ENCODE measurements around the gene BCORL1. TPM values are rescaled to one million over a fixed set of nuclear protein-coding genes. Genes with fewer than 3 reads are reported as not detected.

The BCORL1 gene
- total RNA-seq, 1 donor, result 1.4 TPM

DNA sequence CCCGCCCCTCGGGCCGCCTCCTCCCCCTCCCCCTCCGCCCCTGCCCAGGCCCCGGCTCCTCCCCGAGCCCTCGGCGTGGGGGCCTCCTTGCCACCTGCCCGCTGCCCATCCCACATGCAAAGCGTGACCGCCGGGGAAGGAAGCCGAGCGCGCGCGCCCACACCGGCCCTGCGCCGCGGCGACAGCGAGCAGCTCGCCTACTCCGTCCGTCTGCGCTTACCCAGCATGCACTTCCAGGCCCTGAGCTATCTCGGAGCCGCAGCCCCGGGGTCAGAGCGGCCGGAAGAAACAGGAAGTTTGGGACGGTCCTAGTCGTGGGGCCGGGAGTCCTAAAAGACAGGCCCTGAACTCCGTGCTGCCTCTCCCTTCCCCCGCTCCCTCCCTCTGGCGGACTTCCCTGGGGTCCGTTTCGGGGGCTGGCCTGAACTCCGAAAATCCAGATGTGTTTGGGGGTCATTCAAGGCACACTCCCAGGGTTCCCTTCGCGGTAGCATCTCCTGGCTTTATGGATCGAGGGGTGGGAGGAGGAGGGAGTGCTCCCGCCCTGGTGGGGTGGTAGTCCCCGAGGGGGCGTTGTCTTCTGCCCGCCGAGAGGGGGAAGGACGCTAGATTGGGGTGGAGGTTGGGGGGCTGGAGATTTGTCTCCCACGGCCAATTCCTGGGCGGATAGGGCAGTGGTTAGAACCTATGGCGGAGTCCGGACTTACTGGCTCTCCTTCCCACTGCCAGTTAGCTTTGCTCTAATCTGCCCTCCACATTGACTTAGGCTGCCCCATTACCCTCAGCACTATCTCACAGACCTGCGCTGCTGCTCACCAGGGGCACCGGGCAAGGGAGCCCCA is 25.0 kb upstream of the BCORL1 start:
- peak; percentile 91 for DNase-seq (ENCODE audit: insufficient read length, low spot score, missing footprints)
- Histone ChIP-seq H3K36me3 (ENCODE audit: insufficient read depth, low read length) (no peaks in the 10 kb centered on the region), H3K9me3 (ENCODE audit: low read depth, low read length) (no peaks in the 10 kb centered on the region), H3K27me3 (ENCODE audit: insufficient read depth, low read length) (no peaks in the 10 kb centered on the region), H3K4me1 (ENCODE audit: insufficient read depth, low read length) (peaks cover 3% of the 10 kb centered on the region), H3K79me2 (ENCODE audit: insufficient read depth, low read length) (no peaks in the 10 kb centered on the region), H3K27ac (ENCODE audit: low read depth, low read length) (no peak overlapping the region), H3K4me2 (ENCODE audit: insufficient read depth, low read length) (peak overlapping the region; percentile 63), H4K20me1 (ENCODE audit: insufficient read depth, low read length) (no peaks in the 10 kb centered on the region), H2AFZ (ENCODE audit: low read length) (peak overlapping the region; percentile 40), H3K4me3 (ENCODE audit: insufficient read depth, low read length) (peak overlapping the region; percentile 61)
- TF ChIP-seq, protein P1, sequence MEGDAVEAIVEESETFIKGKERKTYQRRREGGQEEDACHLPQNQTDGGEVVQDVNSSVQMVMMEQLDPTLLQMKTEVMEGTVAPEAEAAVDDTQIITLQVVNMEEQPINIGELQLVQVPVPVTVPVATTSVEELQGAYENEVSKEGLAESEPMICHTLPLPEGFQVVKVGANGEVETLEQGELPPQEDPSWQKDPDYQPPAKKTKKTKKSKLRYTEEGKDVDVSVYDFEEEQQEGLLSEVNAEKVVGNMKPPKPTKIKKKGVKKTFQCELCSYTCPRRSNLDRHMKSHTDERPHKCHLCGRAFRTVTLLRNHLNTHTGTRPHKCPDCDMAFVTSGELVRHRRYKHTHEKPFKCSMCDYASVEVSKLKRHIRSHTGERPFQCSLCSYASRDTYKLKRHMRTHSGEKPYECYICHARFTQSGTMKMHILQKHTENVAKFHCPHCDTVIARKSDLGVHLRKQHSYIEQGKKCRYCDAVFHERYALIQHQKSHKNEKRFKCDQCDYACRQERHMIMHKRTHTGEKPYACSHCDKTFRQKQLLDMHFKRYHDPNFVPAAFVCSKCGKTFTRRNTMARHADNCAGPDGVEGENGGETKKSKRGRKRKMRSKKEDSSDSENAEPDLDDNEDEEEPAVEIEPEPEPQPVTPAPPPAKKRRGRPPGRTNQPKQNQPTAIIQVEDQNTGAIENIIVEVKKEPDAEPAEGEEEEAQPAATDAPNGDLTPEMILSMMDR (IDR thresholded peaks at IDR 0.05; ENCODE audit: extremely low read depth, low read depth, low read length), result no peak

DNA sequence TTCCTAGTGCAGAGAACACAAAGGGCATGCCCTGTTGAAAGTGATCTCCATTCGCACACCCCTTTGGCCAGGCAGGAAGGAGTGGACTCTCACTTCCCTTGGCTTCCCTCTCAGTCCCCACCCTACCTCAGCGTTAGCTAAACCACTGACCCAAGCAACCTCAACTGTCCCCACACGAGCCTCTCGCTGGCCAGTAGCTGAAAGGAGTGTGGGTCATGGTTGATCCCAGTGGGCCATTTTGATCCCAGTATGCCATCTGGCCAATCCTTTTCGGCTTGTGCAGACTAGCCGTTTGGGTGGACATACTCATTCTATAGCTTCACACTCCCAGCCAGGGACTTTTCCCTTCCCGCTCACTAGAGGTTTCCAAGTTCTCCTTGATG is 24.4 kb upstream of the BCORL1 start:
- Histone ChIP-seq H3K79me2 (ENCODE audit: insufficient read depth, low read length) (no peaks in the 10 kb centered on the region), H3K27me3 (ENCODE audit: insufficient read depth, low read length) (no peaks in the 10 kb centered on the region), H3K9me3 (ENCODE audit: low read depth, low read length) (no peaks in the 10 kb centered on the region), H3K27ac (ENCODE audit: low read depth, low read length) (no peak overlapping the region), H3K4me2 (ENCODE audit: insufficient read depth, low read length) (no peak overlapping the region), H4K20me1 (ENCODE audit: insufficient read depth, low read length) (no peaks in the 10 kb centered on the region), H3K36me3 (ENCODE audit: insufficient read depth, low read length) (no peaks in the 10 kb centered on the region), H3K4me1 (ENCODE audit: insufficient read depth, low read length) (peaks cover 3% of the 10 kb centered on the region), H2AFZ (ENCODE audit: low read length) (no peak overlapping the region), H3K4me3 (ENCODE audit: insufficient read depth, low read length) (no peak overlapping the region)
- TF ChIP-seq, protein P1 (IDR thresholded peaks at IDR 0.05; ENCODE audit: extremely low read depth, low read depth, low read length), result no peak
- DNase-seq (ENCODE audit: insufficient read length, low spot score, missing footprints), result peak; percentile 52

DNA sequence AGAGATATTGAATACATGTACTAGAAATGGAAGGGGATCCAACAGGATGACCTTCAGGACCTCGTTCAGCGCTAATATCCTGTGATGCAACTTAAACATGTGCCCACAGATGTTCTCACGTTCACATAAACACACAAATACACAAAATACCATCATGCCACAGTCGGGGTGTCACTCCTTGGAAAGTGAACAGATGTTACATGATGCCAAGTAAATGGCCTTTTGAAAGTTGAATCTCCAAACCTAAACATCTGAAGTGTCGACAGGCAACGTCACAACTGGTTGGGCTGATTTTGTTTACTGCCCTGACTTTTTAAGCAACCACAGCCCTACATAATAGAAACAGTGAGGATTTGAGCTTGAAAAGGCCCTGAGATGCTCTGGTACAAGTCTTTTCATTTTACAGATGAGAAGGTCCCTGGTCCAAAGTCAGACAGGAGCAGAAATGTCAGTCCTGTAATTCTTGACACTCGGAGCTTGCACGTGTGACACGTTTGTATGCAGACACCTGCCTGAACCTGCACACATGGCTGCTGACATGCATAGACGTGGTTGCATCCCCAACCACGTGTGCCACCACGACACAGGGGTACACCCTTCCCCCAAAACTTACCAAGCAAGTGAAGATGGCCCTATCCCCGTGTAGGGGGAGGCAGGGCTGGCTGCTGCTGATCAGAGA is 23.5 kb upstream of the BCORL1 start:
- Histone ChIP-seq H3K4me3 (ENCODE audit: insufficient read depth, low read length) (no peak overlapping the region), H3K9me3 (ENCODE audit: low read depth, low read length) (no peaks in the 10 kb centered on the region), H3K4me1 (ENCODE audit: insufficient read depth, low read length) (peaks cover 3% of the 10 kb centered on the region), H3K4me2 (ENCODE audit: insufficient read depth, low read length) (no peak overlapping the region), H4K20me1 (ENCODE audit: insufficient read depth, low read length) (no peaks in the 10 kb centered on the region), H2AFZ (ENCODE audit: low read length) (peak overlapping the region; percentile 47), H3K79me2 (ENCODE audit: insufficient read depth, low read length) (no peaks in the 10 kb centered on the region), H3K27me3 (ENCODE audit: insufficient read depth, low read length) (no peaks in the 10 kb centered on the region), H3K27ac (ENCODE audit: low read depth, low read length) (no peak overlapping the region), H3K36me3 (ENCODE audit: insufficient read depth, low read length) (no peaks in the 10 kb centered on the region)
- TF ChIP-seq, protein P1 (IDR thresholded peaks at IDR 0.05; ENCODE audit: extremely low read depth, low read depth, low read length), result no peak
- no peak for DNase-seq (ENCODE audit: insufficient read length, low spot score, missing footprints)

- Histone ChIP-seq H3K27me3 (ENCODE audit: insufficient read depth, low read length) (no peaks in the 10 kb centered on the region), H3K4me2 (ENCODE audit: insufficient read depth, low read length) (no peak overlapping the region), H3K9me3 (ENCODE audit: low read depth, low read length) (no peaks in the 10 kb centered on the region), H3K36me3 (ENCODE audit: insufficient read depth, low read length) (no peaks in the 10 kb centered on the region), H3K79me2 (ENCODE audit: insufficient read depth, low read length) (no peaks in the 10 kb centered on the region), H2AFZ (ENCODE audit: low read length) (peak overlapping the region; percentile 47), H3K4me1 (ENCODE audit: insufficient read depth, low read length) (peaks cover 3% of the 10 kb centered on the region), H3K4me3 (ENCODE audit: insufficient read depth, low read length) (no peak overlapping the region), H4K20me1 (ENCODE audit: insufficient read depth, low read length) (no peaks in the 10 kb centered on the region), H3K27ac (ENCODE audit: low read depth, low read length) (no peak overlapping the region)
- TF ChIP-seq, protein P1 (IDR thresholded peaks at IDR 0.05; ENCODE audit: extremely low read depth, low read depth, low read length), result no peak
- peak; percentile 71 for DNase-seq (ENCODE audit: insufficient read length, low spot score, missing footprints)
Measured at GRCh38 chrX:129959493-129959832, 23.0 kb upstream of the BCORL1 start.

Data from osteoblast (primary cell).